22Rv1 (cell line): ENCODE data around the gene TTLL6.
A peak's percentile ranks its signal among the peaks of the same experiment; 100 is the strongest.
"Not testable (repeated sequence)": the region's sequence is repeated elsewhere in the genome, so short reads cannot be mapped to it uniquely, and the experiment has no call there.

Experiments
- H3K27ac ChIP-seq: fragments of 450-650 bp; 2 replicates; pipeline ENCODE4 v1.5.1; 2017
- ZFX ChIP-seq: fragments of 450-650 bp; IDR thresholded peaks from 2 replicates; pipeline ENCODE4 v1.6.1; 2017; ENCODE audit warnings: antibody characterized with exemption, borderline replicate concordance
- TF ChIP-seq, protein P1 (sequence below): fragments of 450-650 bp; IDR thresholded peaks from 2 replicates; pipeline ENCODE4 v1.5.1; 2017; ENCODE audit warnings: mild to moderate bottlenecking

Gene TTLL6

DNA sequence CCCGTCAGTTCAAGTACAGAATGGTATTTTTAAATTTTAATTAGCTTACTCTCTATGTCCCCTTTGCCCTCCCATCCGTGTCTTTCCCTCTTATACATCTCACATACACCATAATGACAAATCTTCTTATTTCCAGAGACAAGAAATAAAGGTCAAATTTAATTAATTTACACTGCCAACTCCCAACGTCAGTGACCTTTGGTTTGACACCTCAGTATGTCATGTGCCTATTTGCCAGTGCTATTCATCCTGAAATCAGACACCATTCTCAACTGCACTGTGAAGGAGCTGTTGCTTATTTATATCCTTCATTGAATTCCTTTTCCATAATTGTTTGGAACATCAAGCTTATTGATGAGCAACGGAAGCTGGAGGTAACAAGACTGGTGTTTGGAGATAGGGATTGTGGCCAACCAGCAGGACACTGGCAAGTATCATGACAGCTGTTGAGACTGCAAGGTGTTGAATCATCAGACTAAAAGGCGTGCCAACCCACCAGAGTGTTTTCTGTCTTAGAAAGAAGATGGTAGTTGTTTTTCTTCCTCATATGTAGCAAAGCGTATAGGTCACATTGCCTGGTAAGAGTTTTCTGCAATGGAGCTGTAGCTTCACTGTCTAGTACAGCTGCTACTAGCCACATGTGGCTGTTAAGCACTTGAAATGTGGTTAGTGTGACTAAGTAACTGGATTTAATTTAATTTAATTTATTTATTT is 26.3 kb upstream of the TTLL6 start:
- TF ChIP-seq, protein P1, sequence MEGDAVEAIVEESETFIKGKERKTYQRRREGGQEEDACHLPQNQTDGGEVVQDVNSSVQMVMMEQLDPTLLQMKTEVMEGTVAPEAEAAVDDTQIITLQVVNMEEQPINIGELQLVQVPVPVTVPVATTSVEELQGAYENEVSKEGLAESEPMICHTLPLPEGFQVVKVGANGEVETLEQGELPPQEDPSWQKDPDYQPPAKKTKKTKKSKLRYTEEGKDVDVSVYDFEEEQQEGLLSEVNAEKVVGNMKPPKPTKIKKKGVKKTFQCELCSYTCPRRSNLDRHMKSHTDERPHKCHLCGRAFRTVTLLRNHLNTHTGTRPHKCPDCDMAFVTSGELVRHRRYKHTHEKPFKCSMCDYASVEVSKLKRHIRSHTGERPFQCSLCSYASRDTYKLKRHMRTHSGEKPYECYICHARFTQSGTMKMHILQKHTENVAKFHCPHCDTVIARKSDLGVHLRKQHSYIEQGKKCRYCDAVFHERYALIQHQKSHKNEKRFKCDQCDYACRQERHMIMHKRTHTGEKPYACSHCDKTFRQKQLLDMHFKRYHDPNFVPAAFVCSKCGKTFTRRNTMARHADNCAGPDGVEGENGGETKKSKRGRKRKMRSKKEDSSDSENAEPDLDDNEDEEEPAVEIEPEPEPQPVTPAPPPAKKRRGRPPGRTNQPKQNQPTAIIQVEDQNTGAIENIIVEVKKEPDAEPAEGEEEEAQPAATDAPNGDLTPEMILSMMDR = no peak
- TF ChIP-seq ZFX = no peak
- H3K27ac ChIP-seq = peak overlapping the region; percentile 24

DNA sequence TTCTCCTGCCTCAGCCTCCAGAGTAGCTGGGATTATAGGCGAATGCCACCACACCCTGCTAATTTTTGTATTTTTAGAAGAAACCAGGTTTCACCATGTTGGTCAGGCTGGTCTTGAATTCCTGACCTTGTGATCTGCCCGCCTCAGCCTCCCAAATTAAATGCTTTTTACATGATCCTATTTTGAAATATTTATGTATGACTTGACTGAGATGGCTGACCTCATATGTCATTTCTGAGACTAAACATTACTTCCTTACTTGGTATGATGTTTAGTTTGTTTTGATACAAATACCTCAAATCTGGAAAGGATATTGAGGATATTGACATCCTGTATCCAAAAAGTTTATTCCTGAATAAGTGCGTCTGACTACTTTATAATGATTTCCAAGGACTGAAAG is 25.7 kb upstream of the TTLL6 start:
- peak overlapping the region; percentile 24 for H3K27ac ChIP-seq
- TF ChIP-seq, protein P1 = no peak
- no peak for TF ChIP-seq ZFX

DNA sequence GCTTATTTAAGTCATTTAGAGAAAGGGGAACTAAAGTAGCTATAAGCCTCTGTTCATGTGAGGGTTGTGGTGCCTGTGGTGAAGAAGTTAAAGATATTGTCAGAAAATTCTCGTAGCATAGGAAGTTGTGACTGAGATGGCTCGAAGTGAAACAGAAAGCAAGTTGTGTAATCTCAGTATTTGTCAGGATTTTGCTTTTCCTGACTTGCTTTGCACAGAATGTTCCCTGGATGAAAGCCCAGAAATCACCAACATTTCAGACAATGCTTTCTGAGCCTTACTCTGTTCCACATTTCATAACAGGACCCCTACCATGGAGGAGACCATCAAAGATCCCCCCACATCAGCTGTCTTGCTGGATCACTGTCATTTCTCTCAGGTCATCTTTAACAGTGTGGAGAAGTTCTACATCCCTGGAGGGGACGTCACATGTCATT is 24.4 kb upstream of the TTLL6 start:
- H3K27ac ChIP-seq = no peak overlapping the region
- TF ChIP-seq, protein P1 = no peak

- no peak overlapping the region for H3K27ac ChIP-seq
- no peak for TF ChIP-seq ZFX
- TF ChIP-seq, protein P1 = no peak
Observed at GRCh38 chr17:48840441-48840840, 23.4 kb upstream of the TTLL6 start.

DNA sequence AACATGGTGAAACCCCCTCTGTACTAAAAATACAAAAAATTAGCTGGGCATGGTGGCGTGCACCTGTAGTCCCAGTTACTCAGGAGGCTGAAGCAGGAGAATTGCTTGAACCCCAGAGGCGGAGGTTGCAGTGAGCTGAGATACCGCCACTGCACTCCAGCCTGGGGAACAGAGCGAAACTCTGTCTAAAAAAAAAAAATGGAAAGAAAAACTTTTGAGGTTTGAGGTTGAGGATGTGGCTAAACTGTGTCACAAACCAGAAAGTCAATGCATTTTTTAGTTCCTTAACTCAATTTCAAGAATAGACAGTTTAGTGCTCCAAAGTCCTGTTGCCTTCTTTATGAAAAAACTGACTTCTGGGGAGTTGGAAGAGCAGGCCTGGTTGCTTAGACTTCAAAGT is 20.4 kb upstream of the TTLL6 start:
- not testable (repeated sequence) for H3K27ac ChIP-seq

GRCh38 chr17:48835971-48836370 is 18.9 kb upstream of the TTLL6 start:
- TF ChIP-seq, protein P1 = no peak
- no peak for TF ChIP-seq ZFX
- no peak overlapping the region for H3K27ac ChIP-seq

DNA sequence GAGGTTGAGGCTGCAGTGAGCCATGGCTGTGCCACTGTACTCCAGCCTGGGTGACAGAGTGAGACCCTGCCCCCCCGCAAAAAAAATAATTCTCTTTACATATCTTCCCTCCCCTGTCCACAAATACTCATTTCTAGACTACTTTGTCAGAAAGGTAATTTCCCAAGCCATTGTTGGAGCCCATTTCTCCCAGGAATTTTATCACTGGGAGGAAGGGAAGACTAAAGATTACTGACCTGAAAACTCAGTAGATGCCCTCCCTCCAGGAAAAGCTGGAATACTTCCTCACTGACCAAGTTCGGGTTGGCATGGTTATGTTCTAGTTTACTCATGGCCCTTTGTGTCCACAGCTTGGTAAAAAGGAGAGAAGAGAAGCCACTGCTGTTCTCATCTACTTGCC is 17.9 kb upstream of the TTLL6 start:
- no peak overlapping the region for H3K27ac ChIP-seq
- no peak for TF ChIP-seq ZFX
- TF ChIP-seq, protein P1 = no peak

DNA sequence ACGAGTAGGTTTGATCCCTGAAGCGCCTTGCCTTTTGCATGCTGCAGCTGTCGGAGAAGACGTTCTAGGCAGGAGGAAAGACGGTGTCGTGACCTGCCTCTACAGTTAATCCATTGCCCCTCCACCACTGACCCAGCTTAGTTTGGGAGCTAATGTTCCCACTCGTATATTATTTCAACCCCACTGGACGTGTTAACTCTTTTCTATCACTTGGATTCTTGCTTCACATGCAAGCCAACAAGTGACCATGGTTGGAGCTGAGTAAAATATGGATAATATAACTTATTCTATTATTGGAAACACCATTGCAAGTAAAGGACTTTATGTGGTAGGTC is 14.5 kb upstream of the TTLL6 start:
- H3K27ac ChIP-seq = peak overlapping the region; percentile 36; the same call in 1 of the 2 replicates
- TF ChIP-seq, protein P1 = no peak
- TF ChIP-seq ZFX = no peak
